K562 (cell line): Measurements from ENCODE around the gene MAP1LC3A. TPM values are rescaled to one million over a fixed set of nuclear protein-coding genes. Genes with fewer than 3 reads are reported as not detected.
A peak's percentile ranks its signal among the peaks of the same experiment; 100 is the strongest.

ENCODE experiments used
- ATF7 ChIP-seq: fragments of 450-650 bp; IDR thresholded peaks from 2 replicates; pipeline ENCODE4 v1.7.1; 2014; ENCODE audit warnings: mild to moderate bottlenecking, moderate library complexity
- BRF1 ChIP-seq: IDR thresholded peaks from 3 replicates; pipeline ENCODE4 v1.6.1; 2011; ENCODE audit warnings: borderline replicate concordance, mild to moderate bottlenecking; ENCODE audit not compliant: insufficient read length; ENCODE audit errors: extremely low read depth
- ERF ChIP-seq: fragments of 450-650 bp; formaldehyde crosslinking; IDR thresholded peaks from 2 replicates; pipeline ENCODE4 v1.4.0; 2020; ENCODE audit warnings: mild to moderate bottlenecking, mixed read lengths
- KLF1 ChIP-seq: fragments of 450-650 bp; IDR thresholded peaks from 2 replicates; pipeline ENCODE4 v1.6.1; 2016; ENCODE audit warnings: missing genetic modification characterization, missing compliant biosample characterization
- MNT ChIP-seq, 2 experiments: fragments of 450-650 bp; conservative IDR thresholded peaks; 2 replicates each; pipeline ENCODE4 v1.6.1; 2017; ENCODE audit warnings: mild to moderate bottlenecking in 2 of 2, moderate library complexity in 2 of 2
- PBX2 ChIP-seq, 2 experiments: IDR thresholded peaks in 1 of 2; conservative IDR thresholded peaks in 1 of 2; 2 replicates each; pipeline ENCODE4 v1.6.1; 2016; ENCODE audit warnings: low read depth in 2 of 2, mild to moderate bottlenecking in 1 of 2, missing compliant biosample characterization in 1 of 2, missing genetic modification characterization in 1 of 2, moderate library complexity in 1 of 2
- SUPT5H ChIP-seq: fragments of 450-650 bp; IDR thresholded peaks from 2 replicates; pipeline ENCODE4 v1.6.1; 2016
- TSC22D4 ChIP-seq: fragments of 450-650 bp; IDR thresholded peaks from 2 replicates; pipeline ENCODE4 v1.6.1; 2016; ENCODE audit warnings: missing genetic modification characterization, missing biosample characterization, control low read depth
- WHSC1 ChIP-seq: IDR thresholded peaks from one replicate; pipeline ENCODE4 v1.6.1; 2012; ENCODE audit warnings: low read length, control low read depth, inconsistent platforms
- ZBTB43 ChIP-seq: sonication (generic); formaldehyde crosslinking; IDR thresholded peaks from 2 replicates; pipeline ENCODE4 v1.8.0; 2023; ENCODE audit warnings: mild to moderate bottlenecking, missing genetic modification reagents
- ZFPM2 ChIP-seq: fragments of 250-450 bp; sonication (Bioruptor Pico); IDR thresholded peaks from 2 replicates; pipeline ENCODE4 v1.5.1; 2022; ENCODE audit warnings: mild to moderate bottlenecking
- polyA plus RNA-seq, 8 experiments: library from polyadenylated mRNA; depleted of rRNA in 4 of 8; stranded (reverse) in 5 of 8; unstranded in 3 of 8; fragments of >200 nt; fragmentation: Nextera tagmentation in 2 of 8; fragmentation: Illumina TruSeq in 1 of 8; extraction: Ambion mirVana in 2 of 8; extraction: Trizol in 1 of 8; gene quantifications; 2 replicates each; pipeline versions ENCODE4 v1.2.1 to v1.2.3, GENCODE V29; 2011 to 2014; ENCODE audit warnings: inconsistent platforms in 1 of 8, missing spikeins in 1 of 8
- total RNA-seq, 7 experiments: library from RNA; depleted of rRNA in 6 of 7; stranded (reverse); fragments of >200 nt in 6 of 7; fragmentation: Illumina TruSeq in 2 of 7; extraction: Trizol in 2 of 7; gene quantifications; 2 replicates each; pipeline versions ENCODE4 v1.2.1 to v1.2.3, GENCODE V29; 2011 to 2021; ENCODE audit warnings: low replicate concordance in 1 of 7
- TF ChIP-seq, protein P1 (sequence below): sonication (generic); formaldehyde crosslinking; IDR thresholded peaks from 2 replicates; pipeline ENCODE4 v1.8.1; 2023; ENCODE audit warnings: mild to moderate bottlenecking, missing genetic modification reagents
- TF ChIP-seq, protein P2 (sequence below): sonication (generic); formaldehyde crosslinking; IDR thresholded peaks from 2 replicates; pipeline ENCODE4 v1.8.0; 2022; ENCODE audit warnings: missing genetic modification reagents, mild to moderate bottlenecking, moderate library complexity, borderline replicate concordance
- TF ChIP-seq, protein P3 (sequence below): fragments of 450-650 bp; IDR thresholded peaks from 2 replicates; pipeline ENCODE4 v1.6.1; 2016; ENCODE audit warnings: borderline replicate concordance

Gene MAP1LC3A
- total and polyA plus RNA-seq, 9 of the 15 experiments (the other 6 are each of a cell fraction or from before 2014, with no cell fraction given) = 0.27 to 0.38 TPM; not detected in 7

GRCh38 chr20:34516247-34517113 lies 42.0 kb upstream of the MAP1LC3A start, which contains the start of gene DYNLRB1 (continued):
- TF ChIP-seq WHSC1 (no peak), ERF (CRISPR knock-in tag) (peak; percentile 52; the same call in 1 of the 2 replicates), MNT (conservative IDR thresholded peaks at IDR 0.05) (peak; percentile 45 to 79; a peak in 3 of 4 replicates), KLF1 (peak; percentile 67; the same call in 1 of the 2 replicates), TSC22D4 (tag) (no peak), ZFPM2 (CRISPR knock-in tag) (no peak), BRF1 (no peak), ZBTB43 (CRISPR knock-in tag) (0 out of 2 replicates have a peak, but pooled peaks have one; percentile 2), SUPT5H (peak; percentile 88), ATF7 (peak; percentile 54), PBX2 (CRISPR knock-in tag; IDR thresholded peaks at IDR 0.05; ENCODE audit: low read depth) (peak; percentile 76), PBX2 (tag; conservative IDR thresholded peaks at IDR 0.05; ENCODE audit: low read depth) (peak; percentile 96)
- TF ChIP-seq, protein P1, sequence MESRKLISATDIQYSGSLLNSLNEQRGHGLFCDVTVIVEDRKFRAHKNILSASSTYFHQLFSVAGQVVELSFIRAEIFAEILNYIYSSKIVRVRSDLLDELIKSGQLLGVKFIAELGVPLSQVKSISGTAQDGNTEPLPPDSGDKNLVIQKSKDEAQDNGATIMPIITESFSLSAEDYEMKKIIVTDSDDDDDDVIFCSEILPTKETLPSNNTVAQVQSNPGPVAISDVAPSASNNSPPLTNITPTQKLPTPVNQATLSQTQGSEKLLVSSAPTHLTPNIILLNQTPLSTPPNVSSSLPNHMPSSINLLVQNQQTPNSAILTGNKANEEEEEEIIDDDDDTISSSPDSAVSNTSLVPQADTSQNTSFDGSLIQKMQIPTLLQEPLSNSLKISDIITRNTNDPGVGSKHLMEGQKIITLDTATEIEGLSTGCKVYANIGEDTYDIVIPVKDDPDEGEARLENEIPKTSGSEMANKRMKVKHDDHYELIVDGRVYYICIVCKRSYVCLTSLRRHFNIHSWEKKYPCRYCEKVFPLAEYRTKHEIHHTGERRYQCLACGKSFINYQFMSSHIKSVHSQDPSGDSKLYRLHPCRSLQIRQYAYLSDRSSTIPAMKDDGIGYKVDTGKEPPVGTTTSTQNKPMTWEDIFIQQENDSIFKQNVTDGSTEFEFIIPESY (CRISPR knock-in tag) = no peak
- TF ChIP-seq, protein P2, sequence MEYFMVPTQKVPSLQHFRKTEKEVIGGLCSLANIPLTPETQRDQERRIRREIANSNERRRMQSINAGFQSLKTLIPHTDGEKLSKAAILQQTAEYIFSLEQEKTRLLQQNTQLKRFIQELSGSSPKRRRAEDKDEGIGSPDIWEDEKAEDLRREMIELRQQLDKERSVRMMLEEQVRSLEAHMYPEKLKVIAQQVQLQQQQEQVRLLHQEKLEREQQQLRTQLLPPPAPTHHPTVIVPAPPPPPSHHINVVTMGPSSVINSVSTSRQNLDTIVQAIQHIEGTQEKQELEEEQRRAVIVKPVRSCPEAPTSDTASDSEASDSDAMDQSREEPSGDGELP (CRISPR knock-in tag) = peak; percentile 71; the same call in 1 of the 2 replicates
- TF ChIP-seq, protein P3, sequence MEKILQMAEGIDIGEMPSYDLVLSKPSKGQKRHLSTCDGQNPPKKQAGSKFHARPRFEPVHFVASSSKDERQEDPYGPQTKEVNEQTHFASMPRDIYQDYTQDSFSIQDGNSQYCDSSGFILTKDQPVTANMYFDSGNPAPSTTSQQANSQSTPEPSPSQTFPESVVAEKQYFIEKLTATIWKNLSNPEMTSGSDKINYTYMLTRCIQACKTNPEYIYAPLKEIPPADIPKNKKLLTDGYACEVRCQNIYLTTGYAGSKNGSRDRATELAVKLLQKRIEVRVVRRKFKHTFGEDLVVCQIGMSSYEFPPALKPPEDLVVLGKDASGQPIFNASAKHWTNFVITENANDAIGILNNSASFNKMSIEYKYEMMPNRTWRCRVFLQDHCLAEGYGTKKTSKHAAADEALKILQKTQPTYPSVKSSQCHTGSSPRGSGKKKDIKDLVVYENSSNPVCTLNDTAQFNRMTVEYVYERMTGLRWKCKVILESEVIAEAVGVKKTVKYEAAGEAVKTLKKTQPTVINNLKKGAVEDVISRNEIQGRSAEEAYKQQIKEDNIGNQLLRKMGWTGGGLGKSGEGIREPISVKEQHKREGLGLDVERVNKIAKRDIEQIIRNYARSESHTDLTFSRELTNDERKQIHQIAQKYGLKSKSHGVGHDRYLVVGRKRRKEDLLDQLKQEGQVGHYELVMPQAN = peak; percentile 44
